Transverse colon (tissue), 4 donors: Measurements from ENCODE around the gene SLC6A9. TPM values are rescaled to one million over a fixed set of nuclear protein-coding genes. Genes with fewer than 3 reads are reported as not detected.

Source experiments
- DNase-seq: peaks from one replicate; pipeline ENCODE4 v3.0.0-alpha.2; 2019
- H3K27ac ChIP-seq, 4 donors: fragments of 200-600 bp; sonication (generic); 2 replicates each; pipeline ENCODE4 v1.5.1; 2016 to 2018; ENCODE audit warnings: inconsistent platforms in 4 of 4
- H3K27me3 ChIP-seq: fragments of 200-600 bp; sonication (generic); 2 replicates; pipeline ENCODE4 v1.5.1; 2017; ENCODE audit warnings: inconsistent platforms
- H3K36me3 ChIP-seq, 4 donors: fragments of 200-600 bp; sonication (generic); 2 replicates each; pipeline ENCODE4 v1.5.1; 2017 to 2019; ENCODE audit warnings: inconsistent platforms in 4 of 4
- H3K4me1 ChIP-seq, 4 donors: fragments of 200-600 bp; sonication (generic); 2 replicates each; pipeline ENCODE4 v1.5.1; 2017 to 2020; ENCODE audit warnings: inconsistent platforms in 4 of 4
- H3K4me3 ChIP-seq, 4 donors: fragments of 200-600 bp; sonication (generic); 1 replicate in 1 of 4; 2 replicates in 3 of 4; pipeline versions ENCODE4 v1.5.1 to v1.6.1; 2017 to 2019; ENCODE audit warnings: inconsistent platforms in 4 of 4
- H3K9me3 ChIP-seq, 2 donors: fragments of 200-600 bp; sonication (generic); 2 replicates each; pipeline ENCODE4 v1.5.1; 2017 to 2019; ENCODE audit warnings: inconsistent platforms in 2 of 2
- EP300 ChIP-seq: sonication (generic); formaldehyde crosslinking; IDR thresholded peaks from one replicate; pipeline ENCODE4 v1.6.1; 2017; ENCODE audit warnings: antibody characterized with exemption, low read depth
- POLR2A ChIP-seq: fragments of 450-650 bp; IDR thresholded peaks from one replicate; pipeline ENCODE4 v1.6.1; 2016; ENCODE audit warnings: antibody characterized with exemption, mild to moderate bottlenecking, moderate library complexity
- POLR2AphosphoS5 ChIP-seq, 3 donors: sonication (generic); formaldehyde crosslinking; IDR thresholded peaks; one replicate each; pipeline ENCODE4 v1.6.1; 2016; ENCODE audit warnings: antibody characterized with exemption in 3 of 3
- WGBS, 2 donors: methylation state at CpG; one replicate each; pipeline ENCODE4 v1.1.5; 2018; ENCODE audit warnings: low coverage in 1 of 2; 5-methylcytosine and 5-hydroxymethylcytosine counted together
- in situ Hi-C, 4 donors: fragments of 200-750 bp; cut with MboI; loops; one replicate each; pipeline versions ENCODE4 v1.15.0 to v1.15.1; 2017; ENCODE audit warnings: low sequenced_read_pairs in 3 of 4, low pct_ligation_motif_present in 1 of 4, low pct_unique_long_range_greater_than_20kb in 1 of 4
- intact Hi-C: fragments of 100-400 bp; cut with DNase I; formaldehyde crosslinking; loops from one replicate; pipeline ENCODE4 v1.15.1; 2023; ENCODE audit warnings: low total_unique reads
- total RNA-seq, 4 donors: library from RNA; depleted of rRNA; stranded (reverse); fragments of >200 nt; gene quantifications; one replicate each; pipeline ENCODE4 v1.1.0, GENCODE V29; 2016
- TF ChIP-seq, protein P1 (sequence below), 5 experiments: fragments of 200-600 bp in 3 of 5; fragments of 450-650 bp in 2 of 5; sonication (generic) in 3 of 5; IDR thresholded peaks; 1 replicate in 2 of 5; 2 replicates in 3 of 5; pipeline ENCODE4 v1.5.1; 2016 to 2017; ENCODE audit warnings: antibody characterized with exemption in 5 of 5, inconsistent platforms in 3 of 5, mild to moderate bottlenecking in 2 of 5, moderate library complexity in 1 of 5

SLC6A9 gene
- total RNA-seq, 4 donors from 2014 or later: 22.4 to 31.8 (median 29.5) TPM

DNA sequence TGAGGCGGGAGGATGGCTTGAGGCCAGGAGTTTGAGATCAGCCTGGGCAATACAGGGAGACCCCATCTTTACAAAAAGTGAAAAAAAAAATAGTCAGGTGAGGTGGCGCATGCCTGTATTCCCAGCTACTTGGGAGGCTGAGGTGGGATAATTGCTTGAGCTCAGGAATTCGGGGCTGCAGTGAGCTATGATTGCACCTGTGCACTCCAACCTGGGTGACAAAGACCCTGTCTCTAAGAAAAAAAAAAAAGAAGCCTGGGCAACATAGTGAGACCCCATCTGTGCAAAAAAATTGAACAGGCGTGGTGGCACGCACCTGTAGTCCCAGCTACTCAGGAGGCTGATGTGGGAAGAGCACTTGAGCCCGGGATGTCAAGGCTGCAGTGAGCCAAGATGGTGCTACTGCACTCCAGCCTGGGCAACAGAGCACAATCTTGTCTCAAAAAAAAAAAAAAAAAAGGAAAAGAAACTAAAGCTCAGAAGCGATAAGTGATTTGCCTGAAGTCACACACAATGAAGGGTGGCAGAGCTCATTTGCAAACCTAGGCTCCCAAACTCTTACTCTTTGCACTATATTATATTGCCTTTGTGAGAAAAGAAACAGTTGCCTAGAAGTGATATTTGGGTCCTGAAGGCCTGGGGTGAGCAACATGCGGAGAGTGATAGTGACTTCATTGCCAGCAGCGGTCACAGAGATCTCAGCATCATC, 37.9 kb downstream of the SLC6A9 start:
- H3K27ac ChIP-seq: no peak overlapping the region
- H3K36me3 ChIP-seq: no peaks in the 10 kb centered on the region
- TF ChIP-seq EP300: no peak
- TF ChIP-seq, protein P1, sequence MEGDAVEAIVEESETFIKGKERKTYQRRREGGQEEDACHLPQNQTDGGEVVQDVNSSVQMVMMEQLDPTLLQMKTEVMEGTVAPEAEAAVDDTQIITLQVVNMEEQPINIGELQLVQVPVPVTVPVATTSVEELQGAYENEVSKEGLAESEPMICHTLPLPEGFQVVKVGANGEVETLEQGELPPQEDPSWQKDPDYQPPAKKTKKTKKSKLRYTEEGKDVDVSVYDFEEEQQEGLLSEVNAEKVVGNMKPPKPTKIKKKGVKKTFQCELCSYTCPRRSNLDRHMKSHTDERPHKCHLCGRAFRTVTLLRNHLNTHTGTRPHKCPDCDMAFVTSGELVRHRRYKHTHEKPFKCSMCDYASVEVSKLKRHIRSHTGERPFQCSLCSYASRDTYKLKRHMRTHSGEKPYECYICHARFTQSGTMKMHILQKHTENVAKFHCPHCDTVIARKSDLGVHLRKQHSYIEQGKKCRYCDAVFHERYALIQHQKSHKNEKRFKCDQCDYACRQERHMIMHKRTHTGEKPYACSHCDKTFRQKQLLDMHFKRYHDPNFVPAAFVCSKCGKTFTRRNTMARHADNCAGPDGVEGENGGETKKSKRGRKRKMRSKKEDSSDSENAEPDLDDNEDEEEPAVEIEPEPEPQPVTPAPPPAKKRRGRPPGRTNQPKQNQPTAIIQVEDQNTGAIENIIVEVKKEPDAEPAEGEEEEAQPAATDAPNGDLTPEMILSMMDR (IDR thresholded peaks at IDR 0.05): no peak
- no peak for TF ChIP-seq POLR2AphosphoS5 (IDR thresholded peaks at IDR 0.05)
- no peak for TF ChIP-seq POLR2A
- intact Hi-C loops: no loop called here
- H3K9me3 ChIP-seq: no peaks in the 10 kb centered on the region
- DNase-seq: no peak
- no peaks in the 10 kb centered on the region for H3K27me3 ChIP-seq
- in situ Hi-C loops: loop anchor here in 1 of 4 donors (10.0 kb wide), 1 partner anchor 51 kb away; no protein-coding TSS in a partner anchor
- peaks cover 5 to 23% (median 17%) of the 10 kb centered on the region in 4 donors for H3K4me1 ChIP-seq
- H3K4me3 ChIP-seq: no peak overlapping the region
- 93 to 94% methylated on average over 6 to 9 of the region's 9 CpGs for WGBS, 2 donors

DNA sequence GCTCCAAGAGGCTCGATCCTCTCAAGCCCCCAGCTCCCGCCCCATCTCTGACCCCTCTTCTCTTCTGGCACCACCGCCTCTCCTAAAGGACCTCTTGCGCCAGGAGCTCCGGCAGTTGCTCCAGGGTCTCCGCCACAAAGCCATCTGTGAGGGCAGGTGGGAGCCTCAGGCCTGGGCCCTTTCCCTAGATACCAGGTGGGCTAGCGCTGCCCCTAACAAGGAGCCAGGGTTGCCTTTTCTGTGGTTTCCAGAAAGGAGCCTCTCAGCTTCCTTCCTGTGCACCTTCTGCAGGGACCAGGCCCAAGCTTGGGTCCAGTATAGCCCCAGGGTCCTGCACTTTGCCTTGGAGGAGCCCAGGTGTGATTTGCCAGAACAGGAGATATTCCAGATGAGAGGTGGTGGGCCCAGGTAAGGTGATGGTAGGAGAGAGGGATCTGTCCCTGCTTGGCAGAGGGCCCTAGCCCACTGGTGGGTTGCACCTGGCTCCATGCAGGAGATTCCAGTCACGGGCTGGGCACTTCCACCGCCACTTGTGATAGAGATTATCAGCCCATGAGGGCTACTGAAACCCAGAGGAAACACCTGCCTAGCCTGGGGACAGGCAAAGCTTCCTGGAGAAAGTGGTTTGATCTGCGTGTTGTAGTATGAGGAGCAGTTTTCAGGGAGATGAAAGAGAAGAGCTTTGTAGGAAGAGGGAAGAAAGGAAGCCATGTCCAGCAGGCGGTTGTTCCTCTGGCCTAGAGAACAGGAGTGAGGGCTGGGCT, 38.8 kb downstream of the SLC6A9 start:
- WGBS, 2 donors: 55 to 61% methylated on average over 3 to 11 of the region's 11 CpGs
- intact Hi-C loops: no loop called here
- no peaks in the 10 kb centered on the region for H3K9me3 ChIP-seq
- H3K27me3 ChIP-seq: no peaks in the 10 kb centered on the region
- TF ChIP-seq, protein P1 (IDR thresholded peaks at IDR 0.05): no peak
- TF ChIP-seq POLR2AphosphoS5 (IDR thresholded peaks at IDR 0.05) (no peak), EP300 (no peak), POLR2A (no peak)
- in situ Hi-C loops: loop anchor here in 1 of 4 donors (10.0 kb wide), 1 partner anchor 52 kb away; no protein-coding TSS in a partner anchor
- no peaks in the 10 kb centered on the region for H3K36me3 ChIP-seq
- DNase-seq: no peak
- peak overlapping the region; percentile 83 to 88 (median 87) for H3K27ac ChIP-seq
- H3K4me1 ChIP-seq: peaks cover 5 to 25% (median 16%) of the 10 kb centered on the region in 4 donors
- H3K4me3 ChIP-seq: peak overlapping the region; percentile 31 to 64 (median 58)

DNA sequence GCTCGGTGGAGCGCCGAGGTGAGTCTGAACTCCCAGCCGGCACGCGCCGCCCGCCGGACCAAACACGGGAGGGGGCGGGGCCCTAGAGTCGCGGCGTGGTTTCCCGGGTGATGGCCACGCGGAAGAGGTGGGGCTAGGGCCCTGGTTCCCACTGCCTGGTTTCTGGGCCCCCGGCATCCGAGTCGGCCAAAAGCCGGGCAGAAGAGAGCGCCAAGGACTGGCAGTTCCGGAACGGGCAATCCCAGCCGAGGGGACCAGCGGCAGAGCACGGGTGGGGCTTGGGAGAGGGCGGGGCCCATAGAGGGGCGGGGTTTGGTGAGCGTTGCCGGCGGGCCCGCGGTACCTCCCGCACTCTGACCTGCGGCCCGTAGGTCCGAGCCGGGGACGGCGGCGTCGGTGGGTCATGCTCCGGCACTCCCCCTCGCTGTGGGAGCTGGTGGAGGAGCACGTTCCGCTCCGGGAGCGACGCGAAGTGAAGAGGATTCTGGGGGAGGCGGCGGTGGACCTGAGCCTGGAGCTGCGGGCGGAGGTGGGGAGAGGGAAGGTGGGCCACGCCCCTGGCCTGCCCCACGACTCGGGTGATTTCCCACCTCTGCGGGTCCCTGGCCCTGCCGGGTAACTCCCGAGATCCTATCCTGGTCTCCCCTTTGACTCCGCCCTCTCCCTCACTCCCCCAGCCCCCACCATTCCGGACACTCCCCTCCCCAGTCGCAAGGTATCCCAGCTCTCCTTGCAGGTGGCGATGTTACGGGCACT, 39.6 kb downstream of the SLC6A9 start, which contains the start of gene CCDC24:
Gene CCDC24 (plus strand): TSS at position 124 of the 756 bp plus-strand sequence. CDS start 280 bp downstream, at position 404.
- peaks cover 5 to 32% (median 21%) of the 10 kb centered on the region in 4 donors for H3K4me1 ChIP-seq
- in situ Hi-C loops (loop anchor here in 1 of 4 donors (10.0 kb wide), 1 partner anchor 53 kb away; no protein-coding TSS in a partner anchor), intact Hi-C loops (no loop called here)
- DNase-seq: peak; percentile 90
- no peak for TF ChIP-seq EP300
- TF ChIP-seq POLR2A: peak; percentile 67
- TF ChIP-seq, protein P1 (IDR thresholded peaks at IDR 0.05): peak in 1 of 5 experiments; percentile 12
- TF ChIP-seq POLR2AphosphoS5 (IDR thresholded peaks at IDR 0.05): peak; percentile 36 to 62 (median 54)
- H3K36me3 ChIP-seq: no peaks in the 10 kb centered on the region
- H3K27ac ChIP-seq: peak within 1 kb of the TSS; percentile 83 to 88 (median 87)
- WGBS, 2 donors: 0 to 3% methylated on average over 6 to 17 of the region's 66 CpGs
- no peaks in the 10 kb centered on the region for H3K9me3 ChIP-seq
- peak within 1 kb of the TSS; percentile 31 to 64 (median 58) for H3K4me3 ChIP-seq
- H3K27me3 ChIP-seq: no peaks in the 10 kb centered on the region

DNA sequence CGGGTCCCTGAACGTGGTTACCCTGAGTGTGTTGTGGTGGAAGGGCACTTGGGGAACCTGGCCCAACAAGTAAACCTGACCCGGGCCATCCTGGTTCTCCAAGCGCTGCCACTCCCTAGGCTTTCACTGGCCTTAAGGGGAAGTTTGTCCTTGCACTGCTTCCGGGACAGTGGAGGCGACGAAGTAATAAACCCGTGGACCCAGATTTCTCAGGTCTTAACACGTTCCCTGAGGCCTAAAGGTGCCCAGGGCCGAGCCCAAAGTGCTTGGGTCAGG, 40.1 kb downstream of the SLC6A9 start:
- 0% methylated on average over 8 of the region's 10 CpGs; no CpG with 5 or more reads in 1 of the 2 donors for WGBS, 2 donors
- Histone ChIP-seq H3K4me3 (peak overlapping the region; percentile 31 to 64 (median 58)), H3K27me3 (no peaks in the 10 kb centered on the region), H3K36me3 (no peaks in the 10 kb centered on the region), H3K9me3 (no peaks in the 10 kb centered on the region), H3K4me1 (peaks cover 5 to 32% (median 22%) of the 10 kb centered on the region in 4 donors), H3K27ac (peak overlapping the region; percentile 83 to 88 (median 87))
- in situ Hi-C loops: loop anchor here in 1 of 4 donors (10.0 kb wide), 1 partner anchor 54 kb away; no protein-coding TSS in a partner anchor
- DNase-seq: no peak
- intact Hi-C loops: no loop called here
- TF ChIP-seq, protein P1 (IDR thresholded peaks at IDR 0.05): no peak
- TF ChIP-seq EP300 (no peak), POLR2AphosphoS5 (IDR thresholded peaks at IDR 0.05) (no peak), POLR2A (no peak)
